Hindlimb muscle (tissue), 1 donor: ENCODE measurements around the gene TMEM238L. TPM values are rescaled to one million over a fixed set of nuclear protein-coding genes. Genes with fewer than 3 reads are reported as not detected.

Source experiments
- polyA plus RNA-seq: library from polyadenylated mRNA; unstranded; fragments of 120-200 nt; gene quantifications from one replicate; pipeline ENCODE4 v1.2.1, GENCODE V29; 2013; ENCODE audit not compliant: insufficient read length

Gene TMEM238L
- polyA plus RNA-seq, 1 donor, result 0.13 TPM

Other genes with a start within 250 kb of the TMEM238L start
- gene MYH3, start 146.8 kb downstream of the TMEM238L start, polyA plus RNA-seq, result 16,698 TPM
- 26.0 TPM for gene SCO1, start 106.6 kb downstream of the TMEM238L start, polyA plus RNA-seq
- gene ADPRM, start 106.5 kb downstream of the TMEM238L start, polyA plus RNA-seq, result 18.2 TPM
- gene TMEM220, start 74.1 kb downstream of the TMEM238L start, polyA plus RNA-seq, result 11.3 TPM
- not detected for gene PIRT, start 34.0 kb upstream of the TMEM238L start, polyA plus RNA-seq